ENCODE results near the gene WSCD2.

Gene WSCD2

DNA sequence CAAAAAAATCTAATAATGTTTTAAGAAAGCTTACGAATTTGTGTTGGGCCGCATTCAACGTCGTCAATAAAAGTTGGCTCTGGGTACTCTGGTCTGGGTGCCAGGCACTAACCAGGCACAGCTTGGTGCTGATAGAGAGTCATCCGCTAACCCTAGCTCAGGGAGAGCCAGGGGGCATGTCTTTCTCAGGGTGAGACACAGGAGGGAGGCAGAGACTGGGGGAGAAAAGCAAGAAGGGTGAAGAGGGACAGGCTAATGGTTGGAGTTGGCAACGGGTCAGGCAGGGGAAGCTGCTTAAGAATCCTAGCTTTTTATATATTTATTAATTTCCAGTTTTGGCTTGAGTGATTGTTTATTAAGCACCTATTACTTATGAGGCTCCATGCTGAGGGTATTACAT is 105.1 kb downstream of the WSCD2 start:
- H3K4me3 ChIP-seq (ENCODE audit: low read depth, low read length): no peak overlapping the region
- no peak for DNase-seq (ENCODE audit: low read depth)
- in situ Hi-C loops (cut with HindIII; ENCODE audit: low sequenced_read_pairs): no loop called here
- TF ChIP-seq, protein P1, sequence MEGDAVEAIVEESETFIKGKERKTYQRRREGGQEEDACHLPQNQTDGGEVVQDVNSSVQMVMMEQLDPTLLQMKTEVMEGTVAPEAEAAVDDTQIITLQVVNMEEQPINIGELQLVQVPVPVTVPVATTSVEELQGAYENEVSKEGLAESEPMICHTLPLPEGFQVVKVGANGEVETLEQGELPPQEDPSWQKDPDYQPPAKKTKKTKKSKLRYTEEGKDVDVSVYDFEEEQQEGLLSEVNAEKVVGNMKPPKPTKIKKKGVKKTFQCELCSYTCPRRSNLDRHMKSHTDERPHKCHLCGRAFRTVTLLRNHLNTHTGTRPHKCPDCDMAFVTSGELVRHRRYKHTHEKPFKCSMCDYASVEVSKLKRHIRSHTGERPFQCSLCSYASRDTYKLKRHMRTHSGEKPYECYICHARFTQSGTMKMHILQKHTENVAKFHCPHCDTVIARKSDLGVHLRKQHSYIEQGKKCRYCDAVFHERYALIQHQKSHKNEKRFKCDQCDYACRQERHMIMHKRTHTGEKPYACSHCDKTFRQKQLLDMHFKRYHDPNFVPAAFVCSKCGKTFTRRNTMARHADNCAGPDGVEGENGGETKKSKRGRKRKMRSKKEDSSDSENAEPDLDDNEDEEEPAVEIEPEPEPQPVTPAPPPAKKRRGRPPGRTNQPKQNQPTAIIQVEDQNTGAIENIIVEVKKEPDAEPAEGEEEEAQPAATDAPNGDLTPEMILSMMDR (IDR thresholded peaks at IDR 0.05; ENCODE audit: low read depth, low read length, missing control alignments): no peak

DNA sequence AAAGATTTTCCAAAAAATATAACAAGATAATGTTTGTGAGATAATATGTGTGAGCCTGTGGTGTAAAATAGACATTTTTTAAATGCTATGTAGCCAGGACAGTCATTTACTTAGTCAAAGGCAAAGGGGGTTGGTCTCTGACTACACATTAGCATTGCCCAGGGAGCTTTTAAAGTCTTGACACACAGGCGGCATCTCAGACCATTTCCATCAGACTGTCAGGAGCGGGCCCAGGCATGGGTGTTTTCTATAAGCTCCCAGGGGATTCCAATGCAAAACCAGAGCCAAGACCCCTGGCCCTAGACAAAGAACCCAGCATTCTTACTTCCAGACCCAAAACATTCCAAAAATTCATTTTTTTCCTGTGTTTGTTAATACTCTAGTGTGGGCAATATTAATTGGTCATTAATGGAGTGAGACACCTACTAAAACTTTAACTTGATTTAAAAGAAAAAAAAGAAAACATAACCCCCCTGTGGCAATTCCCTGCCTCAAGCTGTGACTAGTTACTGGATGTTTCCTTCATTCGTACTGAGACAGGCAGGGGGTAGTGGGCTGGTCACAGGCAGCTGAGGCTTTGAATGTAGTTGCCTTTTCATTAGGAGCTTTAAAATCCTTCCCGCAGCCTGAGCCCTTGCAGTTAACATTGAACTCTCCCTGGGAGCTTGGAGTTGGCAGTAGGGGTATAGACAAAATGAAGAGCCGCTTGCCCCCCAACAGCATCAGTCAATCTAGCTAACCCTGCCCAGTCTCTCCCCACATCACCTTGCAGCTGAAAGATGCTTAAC is 106.3 kb downstream of the WSCD2 start:
- in situ Hi-C loops (cut with HindIII; ENCODE audit: low sequenced_read_pairs): no loop called here
- DNase-seq (ENCODE audit: low read depth): no peak
- TF ChIP-seq, protein P1 (IDR thresholded peaks at IDR 0.05; ENCODE audit: low read depth, low read length, missing control alignments): no peak
- H3K4me3 ChIP-seq (ENCODE audit: low read depth, low read length): no peak overlapping the region

DNA sequence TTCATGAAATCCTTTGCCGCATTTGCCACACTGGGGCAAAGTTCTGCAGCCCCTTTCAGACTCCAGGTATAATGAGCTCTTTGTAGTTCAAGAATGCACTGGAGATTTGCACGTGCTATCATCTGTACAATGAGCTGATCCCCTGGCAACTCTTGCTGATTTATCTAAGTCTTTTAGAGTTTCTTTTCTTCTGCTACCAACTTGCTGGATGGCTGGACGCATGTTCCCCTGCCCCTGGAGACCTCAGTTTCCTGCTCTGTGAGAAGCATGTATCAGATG is 106.8 kb downstream of the WSCD2 start:
- TF ChIP-seq, protein P1 (IDR thresholded peaks at IDR 0.05; ENCODE audit: low read depth, low read length, missing control alignments): no peak
- no peak overlapping the region for H3K4me3 ChIP-seq (ENCODE audit: low read depth, low read length)
- DNase-seq (ENCODE audit: low read depth): no peak
- in situ Hi-C loops (cut with HindIII; ENCODE audit: low sequenced_read_pairs): no loop called here

DNA sequence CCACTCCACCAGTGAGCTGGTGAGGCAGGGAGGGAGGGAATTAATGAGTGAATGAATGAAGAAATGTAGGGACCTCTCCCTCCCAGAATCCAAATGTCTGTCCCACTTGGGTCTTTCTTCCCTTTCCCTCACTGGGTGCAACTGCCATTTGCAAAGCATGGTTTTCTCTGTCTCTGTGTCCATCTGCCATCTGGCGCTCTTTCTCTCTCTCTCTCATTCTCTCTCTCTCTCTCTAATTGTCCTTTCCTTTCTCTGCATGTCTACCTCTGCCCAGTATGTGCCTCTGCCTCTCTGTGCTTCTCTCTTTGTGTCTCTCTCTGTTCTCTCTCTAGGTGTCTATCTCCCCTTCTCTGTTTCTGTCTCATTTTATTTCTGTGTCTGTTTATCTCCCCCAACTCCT is 107.3 kb downstream of the WSCD2 start:
- TF ChIP-seq, protein P1 (IDR thresholded peaks at IDR 0.05; ENCODE audit: low read depth, low read length, missing control alignments): no peak
- in situ Hi-C loops (cut with HindIII; ENCODE audit: low sequenced_read_pairs): no loop called here

DNA sequence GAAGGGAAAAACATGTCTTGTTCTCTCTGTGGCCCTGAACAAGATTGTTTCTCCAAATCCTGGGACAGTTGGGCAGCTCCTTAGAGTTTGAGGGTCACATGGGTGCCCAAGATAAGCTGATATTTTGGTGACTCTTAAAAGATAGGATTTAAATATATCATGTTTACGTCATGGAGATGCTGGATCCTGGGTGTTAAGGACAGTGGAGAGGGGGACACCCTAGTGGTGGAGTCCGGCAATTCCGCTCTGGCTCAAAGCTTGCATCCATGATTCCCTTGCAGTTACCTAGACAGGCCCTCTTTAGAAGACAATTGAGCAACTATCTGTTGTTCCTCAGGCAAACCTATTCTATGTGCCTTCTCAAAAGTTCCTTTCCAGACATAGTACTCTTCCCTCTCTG is 108.2 kb downstream of the WSCD2 start:
- in situ Hi-C loops (cut with HindIII; ENCODE audit: low sequenced_read_pairs): no loop called here
- TF ChIP-seq, protein P1 (IDR thresholded peaks at IDR 0.05; ENCODE audit: low read depth, low read length, missing control alignments): peak; percentile 19
- no peak overlapping the region for H3K4me3 ChIP-seq (ENCODE audit: low read depth, low read length)
- DNase-seq (ENCODE audit: low read depth): no peak

More for the DNA sequence above, 107.3 kb downstream of the WSCD2 start:
- H3K4me3 ChIP-seq (ENCODE audit: low read depth, low read length): no peak overlapping the region
- no peak for DNase-seq (ENCODE audit: low read depth)

DNA sequence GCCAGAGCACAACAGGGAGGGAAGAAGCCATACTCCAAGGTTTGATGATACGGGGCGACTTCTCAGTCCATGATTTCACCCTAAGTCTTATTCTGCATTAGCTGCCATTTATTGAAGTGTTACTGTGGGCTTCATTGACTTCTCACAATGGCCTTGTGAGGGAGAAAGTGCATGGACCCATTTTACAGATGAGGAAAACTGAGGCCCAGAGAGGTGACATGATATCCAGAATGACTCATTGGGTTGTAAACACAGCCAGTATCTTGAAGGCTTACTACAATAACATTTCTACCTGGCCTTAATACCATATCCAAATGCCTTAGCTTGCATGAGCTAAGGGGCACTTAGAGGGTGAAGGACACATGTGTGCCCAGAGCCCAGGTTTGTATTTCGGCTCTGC is 109.4 kb downstream of the WSCD2 start:
- TF ChIP-seq, protein P1 (IDR thresholded peaks at IDR 0.05; ENCODE audit: low read depth, low read length, missing control alignments): no peak
- H3K4me3 ChIP-seq (ENCODE audit: low read depth, low read length): no peak overlapping the region
- DNase-seq (ENCODE audit: low read depth): no peak
- in situ Hi-C loops (cut with HindIII; ENCODE audit: low sequenced_read_pairs): no loop called here
